HG02884 (cell line): ENCODE measurements around the gene ZBTB8OS.
"Not testable (repeated sequence)": the region's sequence is repeated elsewhere in the genome, so short reads cannot be mapped to it uniquely, and the experiment has no call there.

Source experiments
- ATAC-seq: cut with Tn5 transposase; IDR thresholded peaks from one replicate; pipeline ENCODE4 v1.9.1; 2021; ENCODE audit warnings: mild to moderate bottlenecking, moderate library complexity; ENCODE audit not compliant: unreplicated experiment

ZBTB8OS gene

DNA sequence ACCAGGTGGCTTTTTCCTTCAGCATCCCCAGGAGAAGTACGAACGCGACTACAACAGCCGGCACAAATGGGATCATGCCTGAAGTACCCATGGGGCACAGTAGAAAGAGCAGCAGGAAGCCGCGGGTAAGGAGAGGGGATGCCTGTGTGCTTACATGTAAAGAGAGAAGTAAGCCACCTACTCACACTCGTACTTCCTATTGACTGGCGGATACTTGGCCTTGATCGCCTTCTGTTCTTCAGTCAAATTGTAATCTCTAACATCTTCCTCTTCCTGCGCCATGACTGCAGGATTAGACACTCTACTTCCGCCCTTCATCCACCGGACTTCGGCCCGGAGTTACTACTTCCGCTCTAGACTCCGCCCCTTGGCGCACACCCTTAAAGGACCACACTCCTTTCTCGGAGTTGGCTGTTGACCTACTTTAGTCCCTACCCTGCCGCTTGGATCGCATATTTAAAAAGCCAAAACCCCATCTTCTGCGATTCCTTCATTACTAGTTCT lies at the start of gene ZBTB8OS:
TSS of gene ZBTB8OS (minus strand) at position 303 of the 504 bp plus-strand sequence. CDS start at position 282, 21 bp downstream.
- peak; percentile 59 for ATAC-seq

DNA sequence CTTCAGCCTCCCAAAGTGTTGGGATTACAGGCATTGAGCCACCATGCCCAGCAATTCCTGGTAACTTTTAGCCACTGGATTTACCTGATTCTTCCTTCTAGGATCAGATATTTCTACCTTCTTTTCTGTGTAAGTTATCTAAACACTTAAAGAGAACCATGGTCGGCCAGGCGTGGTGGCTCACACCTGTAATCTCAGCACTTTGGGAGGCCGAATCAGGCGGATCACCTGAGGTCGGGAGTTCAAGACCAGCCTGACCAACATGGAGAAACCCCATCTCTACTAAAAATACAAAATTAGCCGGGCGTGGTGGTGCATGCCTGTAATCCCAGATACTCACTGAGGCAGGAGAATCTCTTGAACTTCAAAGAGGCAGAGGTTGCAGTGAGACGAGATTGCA lies 46.6 kb upstream of the ZBTB8OS start:
- ATAC-seq, result not testable (repeated sequence)

DNA sequence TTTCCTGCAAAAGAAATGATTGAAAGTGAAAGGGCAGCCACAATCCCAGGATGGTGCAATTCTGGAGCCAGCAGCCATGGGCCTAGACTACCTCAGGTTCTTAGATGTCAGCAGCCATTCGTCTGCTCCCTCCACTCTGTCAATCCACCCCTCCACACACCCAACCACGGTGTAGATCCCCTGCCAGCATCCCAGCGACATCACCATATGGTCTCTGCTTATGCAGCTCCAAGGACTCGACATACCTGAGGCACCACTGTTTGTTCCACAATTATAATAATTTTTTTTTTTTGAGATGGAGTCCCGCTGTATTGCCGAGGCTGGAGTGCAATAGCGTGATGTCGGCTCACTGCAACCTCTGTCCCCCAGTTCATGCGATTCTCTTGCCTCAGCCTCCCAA lies 45.7 kb upstream of the ZBTB8OS start:
- ATAC-seq, result no peak

DNA sequence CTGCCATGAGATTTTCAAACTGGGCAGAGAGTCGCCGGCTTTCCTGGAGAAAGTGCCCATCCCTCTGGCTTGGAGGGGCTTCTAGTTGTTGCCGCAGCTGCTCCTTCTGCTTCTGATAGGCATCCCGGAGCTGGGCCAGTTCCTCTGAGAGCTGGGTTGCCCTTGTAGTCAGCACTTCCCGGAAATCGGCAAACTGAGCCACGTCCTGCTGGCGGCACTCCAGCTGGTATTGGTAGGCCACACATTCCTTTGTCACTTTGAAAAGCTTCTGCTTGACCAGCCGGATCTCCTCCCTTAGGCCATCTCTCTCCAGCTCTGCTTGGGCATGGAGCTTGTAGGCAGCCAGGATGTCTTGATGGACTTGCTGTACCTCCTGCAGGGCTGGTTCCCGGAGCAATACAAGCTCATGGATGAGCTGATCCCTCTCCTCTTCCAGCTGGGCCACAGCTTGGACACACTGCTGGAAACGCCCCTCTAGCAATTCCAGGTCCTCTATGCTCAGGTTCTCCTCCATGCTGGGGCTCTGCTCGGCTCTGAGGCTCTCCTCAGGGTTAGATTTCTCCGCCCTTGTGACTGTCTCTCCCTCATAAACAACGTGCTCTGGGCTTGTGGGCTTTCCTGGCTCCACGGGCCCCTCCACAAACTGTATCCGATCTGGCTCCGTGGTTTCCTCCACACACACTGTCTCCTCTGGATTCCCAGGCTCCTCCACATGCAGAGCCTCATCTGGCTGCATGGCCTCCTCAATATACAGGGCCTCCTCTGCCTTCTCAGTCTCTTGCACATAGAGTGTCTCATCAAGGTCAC lies 45.0 kb upstream of the ZBTB8OS start:
- no peak for ATAC-seq

DNA sequence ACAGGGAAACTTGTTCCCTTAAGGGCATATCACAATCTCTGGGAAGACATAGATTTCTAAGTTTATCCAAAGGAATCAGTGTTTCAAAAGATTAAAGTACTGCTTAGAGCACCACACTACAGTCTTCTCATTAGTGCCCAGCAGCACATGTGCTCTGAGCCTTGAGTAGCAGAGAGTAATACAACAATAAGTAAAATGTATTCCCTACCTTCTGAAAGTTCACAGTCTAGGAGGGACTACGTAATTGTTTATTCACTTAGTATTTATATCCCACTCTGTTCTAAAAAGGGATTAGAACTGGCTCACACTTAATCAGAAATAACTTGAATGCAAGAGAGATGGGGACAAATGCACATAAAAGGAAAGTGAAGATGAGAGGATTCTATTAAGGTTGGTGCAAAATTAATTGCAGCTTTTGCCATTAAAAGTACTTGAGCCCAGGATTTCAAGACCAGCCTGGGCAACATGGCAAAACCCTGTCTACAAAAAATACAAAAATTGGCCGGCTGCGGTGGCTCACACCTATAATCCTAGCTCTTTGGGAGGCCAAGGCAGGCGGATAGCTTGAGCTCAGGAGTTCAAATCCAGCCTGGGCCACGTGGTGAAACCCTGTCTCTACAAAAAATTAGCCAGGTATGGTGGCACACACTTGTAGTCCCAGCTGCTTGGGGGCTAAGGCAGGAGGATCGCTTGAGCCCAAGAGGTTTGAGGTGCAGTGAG lies 43.3 kb upstream of the ZBTB8OS start:
- ATAC-seq, result no peak

DNA sequence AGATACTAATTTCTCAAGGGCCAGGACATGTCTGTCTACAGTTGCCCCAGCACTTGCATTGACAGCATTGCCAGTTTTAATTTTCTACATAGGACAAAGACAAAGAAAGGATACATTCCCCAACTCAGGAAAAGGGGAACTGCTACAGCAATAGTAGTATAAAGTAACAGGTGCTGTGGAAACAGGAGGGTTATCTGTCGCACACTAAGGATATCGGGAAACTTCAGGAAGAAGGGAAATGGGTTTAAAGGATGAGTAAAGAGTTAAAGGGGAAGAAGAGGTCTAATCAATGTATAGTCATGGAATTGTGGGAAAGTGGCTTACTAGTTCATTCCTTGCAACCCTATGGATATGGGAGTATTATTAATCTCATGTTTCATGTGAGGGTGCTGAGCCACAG lies 36.0 kb upstream of the ZBTB8OS start:
- no peak for ATAC-seq

DNA sequence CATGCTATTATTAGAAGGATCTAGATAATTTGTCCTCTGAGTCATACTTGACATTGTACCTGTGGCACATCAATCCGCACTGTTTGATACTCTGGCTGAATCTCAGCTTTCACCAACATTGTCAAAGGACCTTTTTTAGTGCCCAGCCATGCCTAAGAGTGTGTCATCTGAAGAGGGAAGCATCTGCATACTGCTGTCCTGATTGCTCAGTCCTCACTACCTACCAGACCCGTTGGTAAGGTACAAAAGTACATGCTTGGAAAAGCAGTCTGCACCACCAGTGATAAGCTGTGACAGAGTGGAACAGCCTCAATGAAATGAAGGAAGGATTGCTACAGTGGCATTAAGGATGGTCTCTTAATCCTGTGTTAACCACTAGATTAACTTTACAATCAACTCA lies 35.1 kb upstream of the ZBTB8OS start:
- no peak for ATAC-seq

DNA sequence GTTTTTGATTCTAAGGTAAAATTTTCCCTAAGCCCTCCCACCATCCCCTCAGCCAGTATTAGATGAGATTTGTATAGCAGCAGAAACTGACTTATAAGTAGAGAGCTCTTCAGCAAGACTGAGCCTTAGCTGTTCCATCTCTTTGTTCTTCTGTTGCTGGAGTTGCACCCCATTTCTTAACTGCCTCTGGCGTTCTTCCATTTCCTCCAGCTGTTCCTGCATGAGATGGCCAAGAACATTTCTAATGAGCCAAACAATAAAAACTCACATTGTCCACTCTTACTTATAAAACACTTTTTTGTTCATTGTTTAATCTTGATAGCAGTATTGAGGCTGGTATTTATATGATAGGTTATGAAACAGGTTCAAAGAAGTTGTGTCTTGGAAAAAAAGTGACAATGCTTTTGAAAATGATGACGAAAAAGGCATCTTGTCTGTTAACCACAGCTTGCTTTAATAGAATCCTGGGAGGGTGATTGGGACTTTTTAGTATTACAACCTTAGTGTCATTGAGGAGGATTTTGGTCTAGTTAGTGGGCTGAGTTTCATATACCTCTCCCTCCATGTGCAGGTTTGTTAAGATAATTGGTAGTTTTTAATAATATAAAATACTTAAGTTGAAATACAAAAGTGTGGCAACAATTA lies 33.9 kb upstream of the ZBTB8OS start:
- no peak for ATAC-seq

DNA sequence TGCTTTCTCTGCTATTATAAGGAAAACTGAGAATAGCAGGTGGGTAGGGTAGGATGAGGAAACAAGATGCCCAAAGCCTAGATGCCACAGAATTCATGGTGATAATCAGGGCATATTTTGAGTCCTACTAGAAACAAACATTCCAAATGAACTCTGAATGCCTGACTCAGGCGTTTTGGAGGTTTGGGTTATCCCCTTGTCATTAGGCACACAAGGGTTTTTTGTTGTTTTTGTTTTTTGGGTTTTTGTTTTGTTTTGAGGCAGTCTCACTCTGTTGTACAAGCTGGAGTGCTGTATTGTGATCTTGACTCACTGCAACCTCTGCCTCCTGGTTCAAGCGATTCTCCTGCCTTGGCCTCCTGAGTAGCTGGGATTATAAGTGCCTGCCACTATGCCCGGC lies 33.0 kb upstream of the ZBTB8OS start:
- no peak for ATAC-seq

DNA sequence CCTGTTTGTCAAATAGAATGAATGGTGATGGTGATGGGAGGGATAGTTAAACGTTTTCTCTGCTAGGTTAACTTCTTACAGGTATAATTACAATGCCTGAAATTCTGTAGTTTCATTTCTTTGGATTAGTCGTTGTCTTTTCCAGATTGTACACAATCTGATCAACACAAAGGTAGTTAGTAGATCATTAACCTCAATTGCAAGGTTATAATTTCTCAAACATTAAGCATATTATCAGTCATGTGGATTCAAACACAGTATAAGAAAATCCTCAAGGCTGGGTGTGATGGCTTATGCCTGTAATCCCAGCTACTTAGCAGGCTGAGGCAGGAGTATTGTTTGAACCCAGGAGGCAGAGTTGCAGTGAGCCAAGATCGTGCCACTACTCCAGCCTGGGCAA lies 31.6 kb upstream of the ZBTB8OS start:
- no peak for ATAC-seq

DNA sequence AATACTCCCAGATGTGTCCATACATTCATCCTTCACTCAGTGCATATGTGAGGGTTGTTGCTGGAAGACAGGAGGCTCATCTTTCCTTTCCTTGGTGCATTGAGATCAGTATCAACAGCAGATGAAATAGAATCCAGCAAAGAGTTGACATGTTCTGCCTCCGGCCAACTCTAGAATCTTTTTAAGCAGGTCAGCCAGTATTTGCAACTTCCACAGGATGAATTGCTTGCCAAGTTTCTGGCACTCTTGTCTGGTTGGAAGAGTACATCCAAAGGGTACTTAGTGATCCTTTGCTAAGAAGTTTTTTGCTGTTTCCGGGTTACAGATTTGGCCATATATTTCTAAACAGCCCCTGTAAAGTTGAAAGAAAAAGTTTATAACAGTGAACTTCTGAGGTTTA lies 31.2 kb upstream of the ZBTB8OS start:
- no peak for ATAC-seq

DNA sequence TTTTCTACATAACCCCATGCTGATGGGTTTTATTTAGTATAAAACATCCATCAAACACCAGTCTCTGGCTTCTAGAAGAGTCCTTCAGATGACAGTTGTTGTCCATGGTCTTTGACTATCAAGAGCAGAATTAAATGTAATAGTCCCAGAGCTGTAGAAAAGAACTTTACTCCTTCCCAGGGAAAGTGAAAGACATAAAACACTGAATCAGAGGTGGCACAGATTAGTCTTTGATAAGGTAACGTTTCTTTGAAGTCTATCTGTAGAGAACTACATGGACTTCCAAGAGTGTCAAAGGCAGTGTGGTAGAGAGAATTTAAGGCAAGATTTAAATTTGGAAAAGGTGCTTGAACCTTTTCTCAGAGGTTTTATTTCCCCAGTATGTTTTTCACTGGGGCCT lies 30.3 kb upstream of the ZBTB8OS start:
- no peak for ATAC-seq

DNA sequence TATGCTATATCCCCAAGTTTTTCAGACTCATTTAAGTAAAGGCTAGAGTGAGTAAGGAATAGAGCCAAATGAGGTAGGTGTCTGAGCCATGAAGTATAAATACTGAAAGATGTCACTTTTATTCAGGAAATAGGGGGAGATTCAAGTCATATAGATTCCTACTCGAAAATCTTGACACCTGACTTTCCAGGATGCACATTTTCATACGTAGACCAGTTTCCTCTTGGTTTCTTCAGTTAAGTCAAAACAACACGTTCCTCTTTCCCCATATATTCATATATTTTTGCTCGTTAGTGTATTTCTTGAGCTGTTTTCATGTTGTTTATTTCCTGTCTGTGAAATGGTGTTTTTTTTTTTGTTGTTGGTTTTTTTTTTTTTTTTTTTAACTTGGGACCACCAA lies 29.6 kb upstream of the ZBTB8OS start:
- ATAC-seq, result not testable (repeated sequence)

DNA sequence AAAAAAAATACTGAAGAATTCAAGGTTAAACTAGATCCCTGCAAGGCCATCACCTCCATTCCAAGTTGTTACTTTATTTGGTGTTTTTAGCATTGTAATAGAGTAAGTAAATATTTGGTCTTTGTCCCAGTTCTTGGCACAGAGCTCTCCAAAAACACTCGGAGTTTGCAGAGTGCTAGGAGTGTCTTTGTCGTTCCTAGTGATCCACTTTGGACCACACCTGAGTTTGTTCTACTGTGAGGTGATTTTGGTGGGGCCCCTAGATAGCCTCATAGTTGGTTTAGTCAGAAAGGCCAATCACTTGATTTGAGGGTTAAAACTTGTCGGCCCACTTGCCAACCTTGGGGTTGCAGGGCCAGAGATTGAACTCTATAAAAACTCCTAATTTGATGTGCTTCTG lies 26.6 kb upstream of the ZBTB8OS start:
- ATAC-seq, result no peak

DNA sequence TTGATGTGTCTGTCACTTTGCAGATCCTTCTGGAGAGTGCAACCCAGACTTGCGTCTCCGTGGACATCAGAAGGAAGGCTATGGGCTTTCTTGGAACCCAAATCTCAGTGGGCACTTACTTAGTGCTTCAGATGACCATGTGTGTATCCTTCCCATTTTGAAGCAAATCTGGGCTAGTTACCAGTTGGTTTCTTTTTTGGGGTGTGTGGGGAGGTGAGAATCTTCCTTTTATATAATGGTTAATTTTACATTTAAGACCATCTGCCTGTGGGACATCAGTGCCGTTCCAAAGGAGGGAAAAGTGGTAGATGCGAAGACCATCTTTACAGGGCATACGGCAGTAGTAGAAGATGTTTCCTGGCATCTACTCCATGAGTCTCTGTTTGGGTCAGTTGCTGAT lies 18.4 kb upstream of the ZBTB8OS start:
- not testable (repeated sequence) for ATAC-seq

DNA sequence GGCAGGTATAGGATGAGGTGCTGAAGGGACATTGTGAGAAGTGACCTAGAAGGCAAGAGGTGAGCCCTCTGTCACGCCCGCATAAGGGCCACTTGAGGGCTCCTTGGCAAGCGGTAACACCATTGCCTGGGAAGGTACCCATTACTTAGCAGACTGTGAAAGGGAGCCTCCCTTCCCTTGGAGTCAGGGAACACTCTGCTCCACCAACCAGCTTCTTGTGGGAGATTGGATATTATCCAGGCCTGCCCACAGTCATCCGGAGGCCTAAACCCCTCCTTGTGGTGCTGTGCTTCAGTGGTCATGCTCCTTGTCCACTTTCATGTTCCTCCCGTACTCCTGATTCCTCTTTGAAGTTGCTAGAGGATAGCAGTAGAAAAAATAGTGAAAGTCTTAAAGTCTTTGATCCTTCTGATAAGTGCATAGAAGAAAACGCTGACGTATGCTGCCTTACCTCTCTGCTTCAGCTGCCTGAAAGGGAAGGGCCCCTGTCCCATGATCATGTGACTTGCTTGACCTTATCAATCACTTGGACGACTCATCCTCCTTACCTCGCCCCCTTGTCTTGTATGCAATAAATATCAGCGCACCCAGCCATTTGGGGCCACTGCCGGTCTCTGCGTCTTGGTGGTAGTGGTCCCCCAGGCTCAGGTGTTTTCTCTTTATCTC lies 16.7 kb upstream of the ZBTB8OS start:
- no peak for ATAC-seq

DNA sequence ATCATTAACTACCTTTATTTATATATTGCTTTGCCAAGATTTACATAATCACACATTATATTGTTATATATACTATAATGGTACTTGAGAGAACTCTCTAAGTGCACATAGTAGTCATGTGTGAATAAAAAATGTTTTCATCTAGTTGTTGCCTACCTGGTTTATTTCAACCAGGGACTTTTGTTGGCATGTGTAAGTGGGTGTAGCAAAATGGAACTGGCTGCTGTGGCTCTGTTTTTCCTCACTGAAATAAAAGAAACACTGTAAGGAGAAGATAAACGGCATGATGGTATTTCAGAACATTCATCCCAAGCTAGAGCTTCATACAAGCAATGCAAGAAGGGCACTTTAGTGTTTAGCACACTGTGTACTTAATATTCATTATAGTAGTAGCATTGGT lies 15.6 kb upstream of the ZBTB8OS start:
- ATAC-seq, result no peak

DNA sequence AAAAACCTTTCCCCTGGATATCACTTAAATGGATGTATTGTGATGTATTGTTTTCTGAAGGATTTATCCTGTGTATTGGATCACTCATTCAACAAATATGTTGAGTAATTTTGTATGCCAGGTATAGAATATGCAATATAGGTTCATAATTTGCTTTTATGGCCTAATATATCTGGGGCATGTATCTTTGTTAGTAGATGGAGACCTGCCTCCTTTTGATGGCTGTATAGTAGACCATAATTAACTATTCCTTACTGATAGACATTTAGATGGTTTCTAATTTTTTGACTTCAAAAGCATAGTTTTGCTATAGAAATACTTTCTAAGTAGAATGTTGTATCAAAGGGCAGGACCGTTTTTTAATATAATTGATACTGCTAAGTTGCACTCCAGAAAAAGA lies 9.2 kb upstream of the ZBTB8OS start:
- no peak for ATAC-seq

DNA sequence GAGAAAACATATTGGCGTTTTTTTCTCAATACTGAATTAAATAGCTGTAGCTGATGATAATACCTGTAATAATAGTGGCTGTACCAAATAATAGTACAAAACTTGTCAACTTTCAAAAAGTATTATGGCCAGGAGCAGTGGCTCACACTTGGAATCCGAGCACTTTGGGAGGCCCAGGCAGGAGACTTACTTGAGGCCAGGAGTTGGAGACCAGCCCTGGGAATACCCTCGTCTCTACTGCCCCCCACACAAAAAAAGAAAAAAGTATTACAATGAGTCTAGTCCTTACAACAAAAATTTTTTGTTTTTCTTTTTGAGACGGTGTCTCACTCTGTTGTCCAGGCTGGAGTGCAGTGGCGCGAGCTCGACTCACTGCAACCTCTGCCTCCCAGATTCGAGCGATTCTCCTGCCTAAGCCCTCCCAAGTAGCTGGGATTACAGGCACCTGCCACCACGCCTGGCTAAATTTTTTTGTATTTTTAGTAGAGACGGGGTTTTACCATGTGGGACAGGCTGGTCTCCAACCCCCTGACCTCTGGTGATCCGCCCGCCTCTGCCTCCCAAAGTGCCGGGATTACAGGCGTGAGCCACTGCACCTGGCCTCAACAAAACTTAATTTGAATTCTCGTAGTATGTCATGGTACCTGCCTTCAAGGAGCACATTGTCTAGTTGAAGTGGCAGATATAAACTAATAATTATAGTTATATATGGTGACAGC lies 2.1 kb upstream of the ZBTB8OS start:
- no peak for ATAC-seq

DNA sequence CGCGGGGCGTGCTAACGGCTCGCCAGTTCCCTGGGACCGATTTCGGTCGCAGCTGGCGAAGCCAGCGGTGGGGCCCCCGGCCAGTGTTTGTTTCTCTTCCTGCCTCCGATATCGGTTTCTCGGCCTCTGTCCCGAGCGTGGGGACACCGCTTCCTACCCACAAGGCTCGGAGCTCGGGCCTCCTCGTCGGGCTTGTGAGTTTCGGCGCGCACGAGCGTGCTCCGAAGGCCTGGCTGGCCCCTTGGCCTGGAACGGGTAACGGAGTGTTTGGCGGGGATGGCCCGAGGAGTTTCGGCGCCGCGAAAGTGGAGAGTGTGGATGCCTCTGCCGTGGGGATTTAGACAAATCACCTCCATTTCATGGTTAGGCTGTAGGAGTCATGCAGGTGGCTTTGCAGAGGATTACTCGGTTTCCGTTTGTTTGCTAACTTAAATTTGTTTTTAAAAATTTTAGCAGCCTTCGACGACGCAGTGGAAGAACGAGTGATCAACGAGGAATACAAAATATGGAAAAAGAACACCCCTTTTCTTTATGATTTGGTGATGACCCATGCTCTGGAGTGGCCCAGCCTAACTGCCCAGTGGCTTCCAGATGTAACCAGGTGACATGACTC lies 1.2 kb upstream of the ZBTB8OS start:
- no peak for ATAC-seq
